ENCODE data around the gene AMPD3.

- TF ChIP-seq GATA2 (IDR thresholded peaks at IDR 0.05; ENCODE audit: low read depth, low read length) = no peak
- no peak for TF ChIP-seq GATA3 (IDR thresholded peaks at IDR 0.05; ENCODE audit: low read depth, low read length)
Observed at GRCh38 chr11:10551845-10552352, 96.8 kb downstream of the AMPD3 start.

Measured in SH-SY5Y (cell line).